Right lobe of liver (tissue), 4 donors: ENCODE results near the gene CST3.

Experiments
- CTCF ChIP-seq, 4 donors: fragments of 200-600 bp in 3 of 4; fragments of 450-650 bp in 1 of 4; IDR thresholded peaks; one replicate each; pipeline versions ENCODE4 v1.5.1 to v1.8.0; 2016 to 2022; ENCODE audit warnings: antibody characterized with exemption in 4 of 4, mild to moderate bottlenecking in 2 of 4
- POLR2A ChIP-seq: fragments of 450-650 bp; IDR thresholded peaks from one replicate; pipeline ENCODE4 v1.6.1; 2017; ENCODE audit warnings: antibody characterized with exemption, mild to moderate bottlenecking
- donor health status: DM: no; HTN: no; CAD: no.
- donor health status: DM: no; HTN: no; CAD: no.
- donor health status: DM: no; HTN: yes; CAD: no.

- no peak for TF ChIP-seq CTCF (IDR thresholded peaks at IDR 0.05)
- no peak for TF ChIP-seq POLR2A
These were observed 17.0 kb upstream of the CST3 start for GRCh38 chr20:23654717-23655116.
